ENCODE measurements around the gene IGFBP3.

- TF ChIP-seq CTCF (IDR thresholded peaks at IDR 0.05) (no peak), AFF4 (CRISPR knock-in tag; IDR thresholded peaks at IDR 0.05; ENCODE audit: borderline replicate concordance) (no peak), MXD4 (CRISPR knock-in tag; IDR thresholded peaks at IDR 0.05; ENCODE audit: borderline replicate concordance) (no peak), ESRRA (CRISPR knock-in tag; IDR thresholded peaks at IDR 0.05; ENCODE audit: borderline replicate concordance) (no peak), PRDM15 (CRISPR knock-in tag; IDR thresholded peaks at IDR 0.05) (no peak), SMAD4 (CRISPR knock-in tag; IDR thresholded peaks at IDR 0.05) (no peak), HMGXB4 (CRISPR knock-in tag; IDR thresholded peaks at IDR 0.05) (no peak), ERG (CRISPR knock-in tag; IDR thresholded peaks at IDR 0.05) (no peak), ATF3 (CRISPR knock-in tag; conservative IDR thresholded peaks at IDR 0.05) (no peak), SP1 (CRISPR knock-in tag; conservative IDR thresholded peaks at IDR 0.05) (no peak)
Measured at GRCh38 chr7:45876519-45876918, 44.6 kb downstream of the IGFBP3 start.
